Neutrophil (primary cell): ENCODE results near the gene RNF126.
"Not testable (repeated sequence)": the region's sequence is repeated elsewhere in the genome, so short reads cannot be mapped to it uniquely, and the experiment has no call there.

Experiments used
- H3K27ac ChIP-seq: fragments of 200-600 bp; sonication (generic); 2 replicates; pipeline ENCODE4 v1.5.1; 2016; ENCODE audit warnings: mild to moderate bottlenecking, moderate library complexity
- H3K27me3 ChIP-seq: fragments of 200-600 bp; sonication (generic); 2 replicates; pipeline ENCODE4 v1.6.0; 2016; ENCODE audit warnings: mild to moderate bottlenecking
- H3K36me3 ChIP-seq: fragments of 200-600 bp; sonication (generic); 2 replicates; pipeline ENCODE4 v1.5.1; 2017
- H3K4me1 ChIP-seq, 2 experiments: fragments of 200-600 bp in 1 of 2; sonication (generic) in 1 of 2; 1 replicate in 1 of 2; 2 replicates in 1 of 2; pipeline versions ENCODE4 v1.5.1 to v1.6.1; 2013 to 2016; ENCODE audit warnings: low read depth in 1 of 2, low read length in 1 of 2, mild to moderate bottlenecking in 1 of 2, moderate library complexity in 1 of 2; ENCODE audit not compliant: control insufficient read depth in 1 of 2, insufficient read depth in 1 of 2
- H3K4me3 ChIP-seq, 2 experiments: fragments of 200-600 bp in 1 of 2; sonication (generic) in 1 of 2; 1 replicate in 1 of 2; 2 replicates in 1 of 2; pipeline ENCODE4 v1.5.1; 2013 to 2016; ENCODE audit warnings: low read depth in 1 of 2, low read length in 1 of 2, mild to moderate bottlenecking in 1 of 2, moderate library complexity in 1 of 2
- H3K9me3 ChIP-seq: fragments of 200-600 bp; sonication (generic); 2 replicates; pipeline ENCODE4 v1.5.1; 2016
- TF ChIP-seq, protein P1 (sequence below): fragments of 200-600 bp; sonication (generic); IDR thresholded peaks from 2 replicates; pipeline ENCODE4 v1.5.1; 2016; ENCODE audit warnings: antibody characterized with exemption

Gene RNF126

DNA sequence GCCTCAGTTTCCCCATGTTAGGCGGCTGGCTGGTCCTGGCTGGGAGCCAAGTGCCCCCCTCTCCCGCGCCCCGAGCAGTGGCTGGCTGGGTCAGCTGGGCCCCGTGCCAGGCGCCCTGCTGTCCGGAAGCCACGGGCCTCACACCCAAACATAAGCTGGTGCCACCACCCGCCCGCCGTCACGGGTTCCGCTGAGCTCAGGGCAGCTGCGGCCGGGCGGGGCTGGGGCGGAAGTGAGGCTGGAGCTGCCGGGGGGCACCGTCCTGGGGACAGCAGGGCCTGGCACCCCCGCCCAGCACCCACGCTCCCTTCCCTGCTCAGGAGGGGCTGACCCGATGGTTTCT lies 54.0 kb downstream of the RNF126 start:
- Histone ChIP-seq H3K9me3 (no peaks in the 10 kb centered on the region), H3K36me3 (no peaks in the 10 kb centered on the region), H3K27me3 (peaks cover 53% of the 10 kb centered on the region), H3K4me3 (no peak overlapping the region), H3K27ac (no peak overlapping the region), H3K4me1 (peaks cover 0 to 5% of the 10 kb centered on the region in 2 experiments)
- TF ChIP-seq, protein P1, sequence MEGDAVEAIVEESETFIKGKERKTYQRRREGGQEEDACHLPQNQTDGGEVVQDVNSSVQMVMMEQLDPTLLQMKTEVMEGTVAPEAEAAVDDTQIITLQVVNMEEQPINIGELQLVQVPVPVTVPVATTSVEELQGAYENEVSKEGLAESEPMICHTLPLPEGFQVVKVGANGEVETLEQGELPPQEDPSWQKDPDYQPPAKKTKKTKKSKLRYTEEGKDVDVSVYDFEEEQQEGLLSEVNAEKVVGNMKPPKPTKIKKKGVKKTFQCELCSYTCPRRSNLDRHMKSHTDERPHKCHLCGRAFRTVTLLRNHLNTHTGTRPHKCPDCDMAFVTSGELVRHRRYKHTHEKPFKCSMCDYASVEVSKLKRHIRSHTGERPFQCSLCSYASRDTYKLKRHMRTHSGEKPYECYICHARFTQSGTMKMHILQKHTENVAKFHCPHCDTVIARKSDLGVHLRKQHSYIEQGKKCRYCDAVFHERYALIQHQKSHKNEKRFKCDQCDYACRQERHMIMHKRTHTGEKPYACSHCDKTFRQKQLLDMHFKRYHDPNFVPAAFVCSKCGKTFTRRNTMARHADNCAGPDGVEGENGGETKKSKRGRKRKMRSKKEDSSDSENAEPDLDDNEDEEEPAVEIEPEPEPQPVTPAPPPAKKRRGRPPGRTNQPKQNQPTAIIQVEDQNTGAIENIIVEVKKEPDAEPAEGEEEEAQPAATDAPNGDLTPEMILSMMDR, result no peak

- TF ChIP-seq, protein P1, result no peak
- Histone ChIP-seq H3K9me3 (no peaks in the 10 kb centered on the region), H3K36me3 (no peaks in the 10 kb centered on the region), H3K4me1 (peaks cover 0 to 5% of the 10 kb centered on the region in 2 experiments), H3K27ac (no peak overlapping the region), H3K4me3 (no peak overlapping the region), H3K27me3 (peaks cover 47% of the 10 kb centered on the region)
Observed at GRCh38 chr19:608155-609003, 54.6 kb downstream of the RNF126 start.

DNA sequence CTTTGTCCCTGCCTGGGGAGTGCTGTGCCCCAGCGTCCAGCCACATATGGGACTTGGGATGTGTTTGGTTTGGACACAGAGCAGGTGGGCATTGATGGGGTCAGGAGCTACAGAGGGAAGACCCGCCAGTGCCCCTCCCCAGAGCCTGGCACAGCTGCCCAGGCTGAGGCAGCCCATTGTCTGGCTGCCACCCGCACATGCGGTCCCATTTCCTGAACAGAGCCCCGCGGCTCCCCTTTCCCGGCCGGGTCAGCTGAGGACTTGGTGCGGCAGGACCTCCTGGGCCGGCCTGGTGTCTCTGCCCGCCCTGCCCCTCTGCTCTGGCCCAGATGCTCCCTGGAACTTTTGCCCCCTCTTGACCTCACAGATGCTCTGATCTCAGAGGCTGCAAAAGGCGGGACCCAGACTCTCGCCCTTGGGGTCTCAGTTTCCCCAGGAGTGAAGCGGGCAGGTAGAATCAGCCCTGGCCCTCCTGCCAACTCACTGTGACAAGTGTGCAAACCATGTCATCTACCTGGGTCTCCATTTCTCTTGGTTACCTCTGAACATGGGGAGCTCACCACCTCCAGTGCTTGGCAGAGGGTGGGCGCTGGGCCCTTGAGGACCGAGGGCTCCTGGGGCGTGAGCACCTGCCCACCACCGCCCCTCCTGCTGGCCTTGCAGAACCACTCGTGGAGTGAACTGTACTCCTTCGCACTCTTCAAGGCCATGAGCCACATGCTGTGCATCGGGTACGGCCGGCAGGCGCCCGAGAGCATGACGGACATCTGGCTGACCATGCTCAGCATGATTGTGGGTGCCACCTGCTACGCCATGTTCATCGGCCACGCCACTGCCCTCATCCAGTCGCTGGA lies 55.5 kb downstream of the RNF126 start:
- H3K27ac ChIP-seq, result no peak overlapping the region
- TF ChIP-seq, protein P1, result no peak
- H3K4me1 ChIP-seq, result peaks cover 0 to 5% of the 10 kb centered on the region in 2 experiments
- H3K9me3 ChIP-seq, result no peaks in the 10 kb centered on the region
- H3K4me3 ChIP-seq, result no peak overlapping the region
- H3K27me3 ChIP-seq, result peaks cover 39% of the 10 kb centered on the region
- no peaks in the 10 kb centered on the region for H3K36me3 ChIP-seq

- peaks cover 17% of the 10 kb centered on the region for H3K27me3 ChIP-seq
- H3K27ac ChIP-seq, H3K4me3 ChIP-seq, H3K9me3 ChIP-seq, H3K36me3 ChIP-seq, H3K4me1 ChIP-seq: not testable (repeated sequence)
Observed at GRCh38 chr19:605061-605971, 57.7 kb downstream of the RNF126 start.

DNA sequence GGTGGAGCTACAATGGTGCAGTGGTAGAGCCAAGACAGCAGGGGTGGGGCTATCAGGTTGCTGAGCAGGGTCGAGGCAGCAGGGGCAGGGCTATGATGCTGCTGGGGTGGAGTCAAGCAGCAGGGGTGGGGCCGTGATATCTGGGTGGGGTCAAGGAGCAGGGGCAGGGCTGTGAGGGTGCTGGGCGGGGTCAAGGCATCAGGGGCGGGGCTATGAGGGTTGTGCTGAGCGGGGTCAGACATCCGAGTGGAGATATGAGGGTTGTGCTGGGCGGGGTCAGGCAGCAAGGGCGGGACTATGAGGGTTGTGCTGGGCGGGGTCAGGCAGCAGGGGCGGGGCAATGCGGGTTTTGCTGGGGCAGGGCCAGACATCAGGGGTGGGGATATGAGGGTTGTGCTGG lies 58.7 kb downstream of the RNF126 start:
- Histone ChIP-seq H3K27me3 (peaks cover 7% of the 10 kb centered on the region), H3K27ac (no peak overlapping the region), H3K4me3 (no peak overlapping the region), H3K36me3 (no peaks in the 10 kb centered on the region), H3K4me1 (no peaks in the 10 kb centered on the region), H3K9me3 (no peaks in the 10 kb centered on the region)
- TF ChIP-seq, protein P1, result no peak

GRCh38 chr19:603779-604178 lies 59.2 kb downstream of the RNF126 start:
- not testable (repeated sequence) for H3K27ac ChIP-seq, H3K9me3 ChIP-seq, H3K27me3 ChIP-seq, H3K4me3 ChIP-seq, H3K36me3 ChIP-seq, H3K4me1 ChIP-seq

GRCh38 chr19:603302-603639 lies 59.7 kb downstream of the RNF126 start:
- not testable (repeated sequence) for H3K9me3 ChIP-seq, H3K4me3 ChIP-seq

More at GRCh38 chr19:603302-603639, 59.7 kb downstream of the RNF126 start:
- not testable (repeated sequence) for H3K27ac ChIP-seq, H3K4me1 ChIP-seq, H3K36me3 ChIP-seq, H3K27me3 ChIP-seq
